Hematopoietic multipotent progenitor cell treated with erythropoietin and hydrocortisone succinate and interleukin-3 and kit ligand, for 17 days (in vitro differentiated cells): ENCODE results near the gene MOG.

Experiments used
- DNase-seq: peaks from one replicate; pipeline ENCODE4 v3.0.0-alpha.2; 2015; ENCODE audit warnings: low spot score

Gene MOG

DNA sequence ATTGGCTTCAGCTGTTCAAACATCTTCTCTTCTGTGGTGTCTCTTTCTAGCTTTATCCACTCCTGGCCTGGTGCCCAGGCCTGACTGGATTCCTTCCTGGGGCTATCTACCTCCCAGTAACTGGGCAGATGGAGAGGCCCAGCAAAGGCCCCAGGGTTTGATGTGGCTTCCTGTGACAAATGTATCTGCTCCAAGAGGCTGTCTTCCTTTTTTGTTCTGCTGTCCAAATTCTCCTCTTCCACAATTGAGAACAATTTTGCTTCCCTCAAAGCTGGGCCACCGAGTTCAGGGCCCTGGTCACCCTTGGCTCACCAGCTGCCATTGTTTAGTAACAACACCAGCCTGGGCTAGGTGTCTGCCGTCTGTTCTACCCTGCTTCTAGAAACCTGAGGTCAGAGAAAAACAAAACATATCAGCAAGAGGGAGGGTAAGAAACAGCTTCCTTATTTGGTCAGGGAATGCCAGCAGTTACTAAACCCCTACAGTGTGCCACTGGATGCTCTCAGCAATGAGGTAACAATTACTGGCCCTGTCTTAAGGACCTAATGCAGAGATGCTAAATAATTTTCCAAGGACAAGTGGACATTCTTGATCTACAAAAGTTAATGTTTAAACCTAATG lies 20.2 kb downstream of the MOG start:
- no peak for DNase-seq

DNA sequence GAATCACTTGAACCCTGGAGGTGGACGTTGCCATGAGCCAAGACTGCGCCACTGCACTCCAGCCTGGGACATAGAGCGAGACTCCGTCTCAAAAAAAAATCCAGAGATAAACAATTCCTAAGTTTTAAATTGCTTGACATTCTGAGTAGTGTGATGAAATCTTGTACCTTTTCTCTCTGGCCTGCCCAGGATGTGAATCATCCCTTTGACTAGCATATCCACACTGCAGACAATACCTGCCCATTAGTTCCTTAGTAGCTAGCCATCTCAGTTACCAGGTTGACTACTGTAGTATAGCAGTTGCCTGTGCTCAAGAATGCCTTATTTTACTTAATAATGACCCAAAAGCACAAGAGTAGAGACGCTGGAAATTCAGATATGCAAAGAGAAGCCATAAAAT lies 21.2 kb downstream of the MOG start:
- DNase-seq = no peak

DNA sequence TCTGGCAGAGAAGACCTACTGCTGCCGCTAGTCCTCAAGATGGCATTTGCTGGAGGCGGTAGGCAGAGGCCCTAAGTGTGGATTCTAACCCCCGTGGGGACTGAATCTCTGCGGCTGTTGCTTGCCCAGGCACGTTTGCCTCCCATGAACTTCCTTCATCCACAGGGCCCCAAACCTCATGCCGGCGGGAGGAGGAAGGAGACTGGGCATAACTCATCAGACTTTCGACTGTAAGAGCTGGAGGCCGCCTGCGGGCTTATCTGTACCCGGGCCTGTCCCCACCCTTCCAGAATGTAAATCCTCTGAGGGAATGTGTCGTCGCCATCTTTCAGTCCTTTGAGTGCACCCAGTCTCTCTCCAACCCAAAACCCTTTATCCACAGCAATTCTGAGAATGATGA lies 23.1 kb downstream of the MOG start:
- no peak for DNase-seq

DNA sequence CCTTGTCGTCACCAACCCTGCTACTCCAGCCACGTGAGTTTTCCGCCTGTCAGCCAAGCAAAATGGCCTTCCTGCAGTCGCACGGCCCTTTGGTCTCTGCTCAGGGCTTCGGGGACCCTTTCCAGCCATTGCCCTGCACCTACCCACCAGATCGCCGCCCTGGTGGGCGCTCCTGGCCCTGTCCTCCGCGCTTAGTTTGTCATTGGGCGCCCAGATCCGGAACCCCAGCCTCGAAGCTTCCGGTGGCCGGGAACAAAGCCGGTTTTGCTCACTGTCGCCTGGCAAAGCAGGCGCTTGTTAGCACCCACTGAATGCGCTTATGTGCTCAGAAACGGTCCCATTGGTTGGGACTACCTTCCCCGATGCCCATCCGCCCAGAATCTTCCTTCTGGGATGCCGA lies 23.5 kb downstream of the MOG start:
- no peak for DNase-seq

DNA sequence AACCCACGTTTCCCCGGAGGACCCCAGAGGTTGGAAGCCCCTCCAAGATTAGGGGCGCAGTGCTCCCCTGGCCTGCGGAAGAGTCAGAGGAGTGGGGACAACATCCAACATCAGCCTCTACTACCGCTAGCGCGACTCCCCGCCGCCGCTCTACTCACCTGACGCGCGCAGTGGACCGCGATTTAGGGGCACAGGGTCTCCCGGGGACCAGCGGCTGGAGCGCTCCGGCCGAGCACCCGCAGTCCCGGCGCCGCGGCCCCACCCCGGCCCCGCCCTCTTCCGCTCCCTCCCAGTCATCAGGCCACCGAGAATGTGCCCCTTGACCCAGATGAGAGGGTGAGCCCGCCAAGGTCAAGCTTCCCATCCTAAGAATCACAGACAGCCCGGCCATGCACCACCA lies 24.0 kb downstream of the MOG start, which contains the start of gene ZFP57:
ZFP57 (minus strand) TSS at position 249 of the 400 bp plus-strand sequence. CDS start 4,149 bp downstream, outside the sequence.
- no peak for DNase-seq

DNA sequence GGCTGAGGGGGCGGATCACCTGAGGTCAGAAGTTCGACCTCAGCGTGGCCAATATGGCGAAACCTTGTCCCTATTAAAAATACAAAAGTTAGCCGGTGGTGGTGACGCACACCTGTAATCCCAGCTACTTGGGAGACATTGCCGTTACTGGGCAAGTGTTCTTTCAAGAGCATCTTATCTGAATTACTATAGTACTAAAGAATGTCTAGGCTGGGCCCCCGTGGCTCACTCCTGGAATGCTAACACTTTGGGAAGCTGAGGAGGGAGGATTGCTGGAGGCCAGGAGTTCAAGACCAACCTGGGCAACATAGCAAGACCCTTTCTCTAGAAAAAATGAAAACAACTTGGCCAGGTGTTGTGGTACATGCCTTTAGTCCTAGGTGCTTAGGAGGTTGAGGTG lies 24.9 kb downstream of the MOG start:
- DNase-seq = no peak

DNA sequence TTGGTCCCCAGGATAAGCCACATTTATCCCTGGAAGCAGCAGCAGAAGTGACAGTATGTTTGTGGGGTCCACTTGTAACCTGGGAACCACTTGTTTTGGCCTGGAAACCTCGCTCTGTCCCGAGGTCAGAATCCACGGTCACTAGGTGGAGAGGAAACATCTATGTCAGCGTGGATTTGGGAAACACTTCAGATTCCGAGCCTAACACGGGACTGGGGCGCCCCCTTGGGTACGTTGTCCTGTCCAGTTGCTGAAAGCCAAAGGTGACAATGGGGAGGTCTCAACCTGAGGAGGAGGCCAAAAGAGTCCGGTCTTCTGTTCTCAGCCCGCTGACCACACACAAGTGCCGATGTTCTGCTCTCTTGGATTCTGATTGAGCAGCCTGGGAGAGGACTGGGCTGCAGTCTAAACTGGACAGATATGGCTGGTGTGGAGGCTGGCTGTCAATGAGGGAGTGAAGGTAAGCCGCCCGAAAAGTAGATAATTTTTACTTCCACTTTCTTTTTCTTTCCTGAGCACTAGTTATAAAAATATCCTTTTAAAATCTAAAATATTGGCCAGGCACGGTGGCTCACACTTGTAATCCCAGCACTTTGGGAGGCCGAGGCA lies 28.9 kb downstream of the MOG start:
- DNase-seq = no peak

DNA sequence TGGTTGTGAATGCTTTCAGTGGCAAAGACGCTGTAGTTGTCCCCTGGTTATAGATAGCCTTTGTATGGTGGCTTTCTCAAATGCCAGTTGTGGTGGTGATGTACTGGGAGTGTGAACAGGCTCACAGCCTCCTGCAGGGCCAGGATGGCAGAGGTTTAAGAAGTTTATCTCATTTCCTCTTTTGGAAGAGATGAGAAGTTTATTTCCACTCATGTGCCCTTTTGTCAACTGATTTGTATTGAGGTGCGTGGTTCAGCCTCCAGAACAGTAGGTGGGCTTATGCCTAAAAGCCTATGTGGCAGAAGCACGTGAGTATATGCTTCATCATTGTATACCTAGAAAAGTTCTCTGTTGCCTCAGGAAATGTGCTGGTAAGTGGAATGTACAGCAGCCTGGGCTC lies 37.7 kb downstream of the MOG start:
- DNase-seq = no peak

DNA sequence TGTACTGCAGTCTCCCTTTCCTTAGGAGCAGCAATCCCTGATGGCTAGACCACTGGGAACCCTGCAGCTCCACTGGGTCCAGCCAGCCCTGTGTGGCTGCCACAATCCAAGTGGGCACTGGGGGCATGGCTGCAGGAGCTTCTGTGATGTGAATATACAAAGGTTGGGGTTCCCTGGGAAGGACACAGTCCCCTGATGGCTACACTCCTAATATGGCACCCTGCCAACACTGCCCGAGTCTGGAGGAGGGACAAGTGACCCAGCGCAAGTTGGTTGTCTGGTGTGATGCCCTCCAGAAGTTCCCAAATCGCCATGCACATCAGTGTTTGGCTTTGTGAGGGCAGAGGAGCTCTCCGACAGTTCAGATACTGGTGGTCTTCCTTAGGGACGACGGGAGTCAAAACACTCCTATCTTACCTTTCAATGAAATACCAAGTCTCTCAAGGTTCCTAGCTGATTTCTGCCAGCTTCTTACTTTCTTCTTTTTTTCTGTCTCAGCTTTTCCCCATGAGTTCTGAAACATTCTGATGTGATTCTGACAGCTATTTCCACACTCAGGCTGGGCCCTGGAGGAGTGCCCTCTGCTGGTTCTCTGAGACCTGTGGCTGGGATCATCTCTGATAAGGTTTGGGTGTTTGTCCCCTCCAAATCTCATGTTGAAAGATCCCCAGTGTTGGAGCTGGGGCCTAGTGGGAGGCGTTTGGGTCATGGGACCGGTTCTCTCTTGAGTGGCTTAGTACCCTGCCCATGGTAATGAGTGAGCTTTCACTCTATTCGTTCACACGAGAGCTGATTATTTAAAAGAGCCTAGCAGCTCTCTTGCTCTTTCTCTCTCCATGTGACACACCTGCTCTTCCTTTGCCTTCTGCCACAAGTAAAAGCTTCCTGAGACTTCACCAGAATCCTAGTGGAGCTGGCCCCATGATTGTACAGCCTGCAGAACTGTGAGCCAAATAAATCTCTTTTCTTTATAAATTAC lies 39.5 kb downstream of the MOG start:
- DNase-seq = no peak

DNA sequence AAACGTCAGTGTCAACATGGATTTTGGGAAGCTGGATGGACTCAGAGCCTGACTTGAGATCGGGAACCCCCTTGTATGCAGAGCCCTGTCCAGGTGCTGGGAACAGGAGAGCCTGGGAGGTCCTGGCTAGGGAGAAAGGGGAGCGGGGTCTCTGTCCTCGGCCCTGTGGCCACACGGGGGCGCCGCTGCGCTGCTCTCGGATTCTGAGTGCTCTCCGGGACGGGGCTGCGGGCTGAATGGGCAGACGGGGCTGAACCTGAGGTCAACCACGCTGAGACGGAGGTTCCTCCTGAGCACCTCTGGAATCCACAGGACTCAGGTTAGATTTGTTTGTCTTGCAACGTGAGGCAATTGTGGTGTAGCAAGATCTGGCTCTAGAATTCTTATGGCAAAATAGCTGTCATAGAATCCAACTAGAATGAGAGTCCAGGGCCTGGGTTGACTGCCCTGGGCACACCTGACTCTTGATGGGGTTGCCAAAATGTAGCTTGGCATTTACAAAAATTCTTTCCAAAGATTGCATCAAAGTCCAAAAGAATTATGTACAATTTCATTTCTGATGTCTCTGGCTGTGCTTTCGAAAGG lies 45.7 kb downstream of the MOG start:
- DNase-seq = peak; percentile 59

DNA sequence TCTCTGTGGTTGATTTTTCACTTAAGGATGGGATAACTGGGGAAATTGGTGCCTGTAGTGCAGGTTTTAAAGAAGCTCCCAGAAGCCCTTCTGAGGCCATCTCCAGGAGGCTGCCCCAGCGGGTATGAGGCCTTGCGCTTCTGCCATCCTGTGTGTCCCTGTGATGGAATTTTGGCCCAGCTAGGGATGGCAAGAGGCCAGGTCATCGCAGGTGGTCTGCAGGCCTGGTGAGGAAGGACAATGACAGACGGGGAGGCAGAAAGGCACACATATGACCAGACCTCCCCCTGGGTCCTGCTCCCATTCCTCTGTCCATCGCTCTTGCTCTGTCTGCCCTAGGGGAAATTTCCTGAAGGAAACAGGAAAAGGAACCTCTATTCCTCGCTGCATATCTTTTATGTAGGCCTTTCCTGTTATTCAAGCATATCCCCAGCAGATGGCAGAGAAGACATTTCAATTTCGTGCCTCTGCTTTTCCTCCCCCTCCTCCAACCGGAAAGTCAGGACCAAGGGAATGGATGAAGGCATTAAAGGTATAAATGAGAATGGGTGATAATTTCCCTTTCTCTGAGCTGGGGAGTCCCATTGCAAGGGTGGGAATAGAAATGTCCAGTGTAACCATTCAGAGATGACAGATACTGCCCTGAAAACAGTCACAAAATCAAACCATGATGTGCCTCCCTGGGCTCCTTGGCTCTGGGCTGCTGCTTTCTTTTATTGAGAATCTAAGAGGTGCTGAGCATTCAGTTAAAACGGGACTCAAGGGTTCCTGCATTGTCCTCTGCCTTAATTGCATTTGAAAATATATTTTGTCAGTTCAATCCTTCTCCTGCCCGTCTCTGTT lies 48.7 kb downstream of the MOG start:
- peak; percentile 16 for DNase-seq

DNA sequence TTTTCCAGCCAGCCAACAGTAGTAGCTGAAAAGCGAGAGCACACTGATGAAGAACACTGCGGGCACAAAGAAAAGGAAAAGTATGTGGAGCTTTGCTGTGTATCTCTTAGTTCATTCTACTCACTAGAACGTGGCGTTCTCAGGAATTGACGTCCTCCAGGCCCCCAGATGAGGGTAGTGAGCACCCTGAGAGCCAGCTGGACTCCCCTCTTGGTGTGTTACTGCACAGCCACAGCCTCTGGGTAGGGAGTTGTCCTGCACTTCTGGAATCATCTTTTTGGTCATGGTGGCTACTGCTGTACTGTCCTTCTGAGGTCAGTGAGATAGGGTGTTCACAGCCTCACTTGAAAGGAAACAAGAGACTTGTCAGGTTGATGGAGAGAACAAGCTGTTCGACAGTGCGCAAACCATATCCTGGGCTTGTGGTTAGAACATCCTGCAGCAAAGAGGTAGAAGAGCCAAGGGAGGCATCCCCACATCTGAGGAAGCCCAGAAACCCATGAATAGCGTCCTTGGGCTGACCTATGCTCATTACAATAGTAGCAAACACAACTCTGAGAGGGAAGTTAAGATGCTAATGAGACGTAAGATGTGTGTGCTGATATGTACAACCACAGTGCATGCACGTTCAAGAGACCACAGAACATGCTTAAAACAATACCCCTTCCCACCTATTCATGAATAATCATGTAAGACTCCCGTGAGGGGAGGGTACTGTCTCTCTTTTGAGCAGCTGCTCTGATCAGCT lies 51.7 kb downstream of the MOG start:
- no peak for DNase-seq

DNA sequence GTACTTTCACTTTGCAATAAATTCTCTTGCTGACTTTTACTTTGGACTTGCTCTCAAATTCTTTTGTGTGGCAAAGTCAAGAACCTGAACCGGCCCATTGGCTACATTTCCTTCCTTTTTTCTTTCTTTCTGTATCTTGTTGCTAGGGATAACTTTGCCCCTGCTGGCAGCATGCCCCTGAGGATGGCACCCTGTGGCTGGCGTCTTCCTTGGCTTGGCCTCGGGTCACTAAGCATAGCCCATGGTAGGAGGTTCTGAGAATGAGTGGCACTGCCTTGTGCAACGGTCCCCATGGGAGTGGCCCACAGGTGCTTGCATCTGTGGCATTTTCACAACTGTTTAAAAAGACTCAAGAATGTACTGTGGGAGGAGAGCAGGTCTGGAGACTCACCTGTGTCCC lies 52.3 kb downstream of the MOG start:
- DNase-seq = no peak

DNA sequence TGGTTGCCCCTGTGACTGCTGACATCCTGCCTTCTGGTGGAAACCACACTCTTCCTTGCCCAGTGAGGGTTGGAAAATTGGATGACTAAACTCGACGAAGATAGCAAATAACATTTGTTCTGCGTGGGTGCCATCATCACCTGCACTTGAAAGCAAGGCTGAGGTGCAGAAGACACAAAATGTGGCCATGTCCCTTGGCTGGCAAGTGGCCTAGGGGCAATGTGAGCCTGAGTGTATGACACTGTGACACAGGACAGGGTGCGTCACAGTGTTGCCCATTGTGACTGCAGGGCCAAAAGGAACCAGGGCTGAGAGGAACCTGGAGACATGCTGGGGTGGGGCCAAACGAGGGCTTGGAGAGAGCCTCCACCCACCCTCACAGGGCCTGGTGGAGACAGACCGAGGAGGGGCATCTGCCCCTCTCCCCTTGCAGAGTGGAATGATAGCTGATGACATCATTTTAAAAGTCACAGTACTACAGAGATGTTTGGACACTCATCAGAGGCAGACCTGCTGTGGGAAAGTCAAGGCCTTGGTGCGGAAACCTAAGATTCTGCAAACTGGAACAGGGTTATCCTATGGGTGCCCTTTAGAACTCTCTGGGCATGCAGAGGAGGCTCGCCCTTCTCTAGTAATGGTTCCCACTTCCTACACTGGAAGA lies 53.5 kb downstream of the MOG start:
- no peak for DNase-seq

DNA sequence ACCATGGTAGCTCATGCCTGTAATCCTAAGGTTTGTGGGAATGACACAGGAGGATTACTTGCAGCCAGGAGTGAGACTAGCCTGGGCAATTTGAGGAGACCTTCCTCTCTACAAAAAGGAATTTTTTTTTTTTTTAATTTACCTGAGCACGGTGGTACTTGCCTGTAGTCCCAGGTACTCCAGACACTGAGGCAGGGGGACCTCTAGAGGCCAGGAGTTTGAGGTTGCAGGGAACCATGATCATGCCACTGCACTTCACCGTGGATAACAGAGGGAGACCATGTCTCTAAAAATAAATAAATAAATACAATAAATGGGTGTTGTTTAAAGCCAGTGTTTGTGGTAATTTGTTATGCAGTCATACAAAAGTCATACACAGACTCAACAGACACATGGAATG lies 64.0 kb downstream of the MOG start:
- no peak for DNase-seq
